Measurements from ENCODE around the gene GNL1.

- TF ChIP-seq EZH2phosphoT487 (IDR thresholded peaks at IDR 0.05; ENCODE audit: borderline replicate concordance, low read length) = no peak
- TF ChIP-seq CTCF (conservative IDR thresholded peaks at IDR 0.05; ENCODE audit: low read depth, low read length) = no peak
- no peak for TF ChIP-seq EZH2 (IDR thresholded peaks at IDR 0.05; ENCODE audit: low read length, unreplicated experiment)
Measured at GRCh38 chr6:30565772-30566171, 9.5 kb upstream of the GNL1 start.
